ACC112 (cell line): Measurements from ENCODE around the gene RALGAPA2.
"Not testable (repeated sequence)": the region's sequence is repeated elsewhere in the genome, so short reads cannot be mapped to it uniquely, and the experiment has no call there.

Experiments
- H2AFZ ChIP-seq: fragments of 200-600 bp; sonication (generic); one replicate; pipeline ENCODE4 v1.6.0; 2017; ENCODE audit warnings: antibody characterized with exemption, low read length; ENCODE audit not compliant: unreplicated experiment
- H3K27ac ChIP-seq: fragments of 200-600 bp; sonication (generic); 2 replicates; pipeline ENCODE4 v1.5.1; 2014; ENCODE audit warnings: low read depth, mild to moderate bottlenecking, antibody characterized with exemption, low read length, moderate library complexity
- H3K27me3 ChIP-seq: fragments of 200-600 bp; sonication (generic); 2 replicates; pipeline ENCODE4 v1.6.1; 2014; ENCODE audit warnings: mild to moderate bottlenecking, antibody characterized with exemption, low read length, moderate library complexity, mixed read lengths; ENCODE audit not compliant: insufficient read depth
- H3K36me3 ChIP-seq: fragments of 200-600 bp; sonication (generic); 2 replicates; pipeline ENCODE4 v1.6.1; 2016; ENCODE audit warnings: mild to moderate bottlenecking, antibody characterized with exemption, low read length, moderate library complexity, mixed read lengths; ENCODE audit not compliant: insufficient read depth
- H3K4me1 ChIP-seq: fragments of 200-600 bp; sonication (generic); one replicate; pipeline ENCODE4 v1.6.1; 2016; ENCODE audit warnings: low read length, mixed read lengths; ENCODE audit not compliant: insufficient read depth, unreplicated experiment, control insufficient read depth
- H3K4me3 ChIP-seq: fragments of 200-600 bp; sonication (generic); 2 replicates; pipeline ENCODE4 v1.5.1; 2014; ENCODE audit warnings: mild to moderate bottlenecking, low read depth, low read length
- H3K79me2 ChIP-seq: fragments of 200-600 bp; sonication (generic); one replicate; pipeline ENCODE4 v1.6.0; 2016; ENCODE audit warnings: low read length; ENCODE audit not compliant: control insufficient read depth, unreplicated experiment, insufficient read depth

Gene RALGAPA2

GRCh38 chr20:20363434-20363798, 349.0 kb downstream of the RALGAPA2 start:
- Histone ChIP-seq H3K36me3 (no peaks in the 10 kb centered on the region), H3K27ac (no peak overlapping the region), H3K27me3 (peaks cover 71% of the 10 kb centered on the region), H3K79me2 (no peaks in the 10 kb centered on the region), H2AFZ (no peak overlapping the region), H3K4me3 (no peak overlapping the region), H3K4me1 (no peaks in the 10 kb centered on the region)

GRCh38 chr20:20362774-20363433, 349.5 kb downstream of the RALGAPA2 start:
- no peaks in the 10 kb centered on the region for H3K36me3 ChIP-seq
- H3K4me1 ChIP-seq = no peaks in the 10 kb centered on the region
- no peaks in the 10 kb centered on the region for H3K79me2 ChIP-seq
- no peak overlapping the region for H2AFZ ChIP-seq
- no peak overlapping the region for H3K4me3 ChIP-seq
- H3K27me3 ChIP-seq = peaks cover 71% of the 10 kb centered on the region
- H3K27ac ChIP-seq = no peak overlapping the region

DNA sequence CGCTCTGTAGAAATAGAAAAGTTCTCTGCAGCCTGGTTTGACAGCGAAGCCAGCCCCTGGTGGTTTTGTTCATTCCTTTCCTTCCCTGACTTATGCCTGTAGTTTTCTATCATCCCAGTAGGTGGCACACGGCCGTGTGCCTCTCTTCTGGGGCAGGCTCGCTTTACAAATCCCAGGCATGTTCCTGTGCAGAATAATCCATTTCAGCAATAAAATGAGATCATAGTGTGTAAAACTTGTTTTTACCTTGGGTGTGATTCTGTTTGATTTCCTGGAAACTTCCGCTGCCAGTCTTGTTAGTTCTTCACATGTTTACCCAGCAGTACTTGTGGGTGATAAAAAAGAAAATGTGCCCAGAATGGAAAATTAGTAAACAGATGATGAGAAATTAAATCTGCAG, 352.0 kb downstream of the RALGAPA2 start:
- Histone ChIP-seq H3K27ac (no peak overlapping the region), H2AFZ (no peak overlapping the region), H3K27me3 (peaks cover 50% of the 10 kb centered on the region), H3K4me1 (no peaks in the 10 kb centered on the region), H3K4me3 (no peak overlapping the region), H3K36me3 (no peaks in the 10 kb centered on the region), H3K79me2 (no peaks in the 10 kb centered on the region)

DNA sequence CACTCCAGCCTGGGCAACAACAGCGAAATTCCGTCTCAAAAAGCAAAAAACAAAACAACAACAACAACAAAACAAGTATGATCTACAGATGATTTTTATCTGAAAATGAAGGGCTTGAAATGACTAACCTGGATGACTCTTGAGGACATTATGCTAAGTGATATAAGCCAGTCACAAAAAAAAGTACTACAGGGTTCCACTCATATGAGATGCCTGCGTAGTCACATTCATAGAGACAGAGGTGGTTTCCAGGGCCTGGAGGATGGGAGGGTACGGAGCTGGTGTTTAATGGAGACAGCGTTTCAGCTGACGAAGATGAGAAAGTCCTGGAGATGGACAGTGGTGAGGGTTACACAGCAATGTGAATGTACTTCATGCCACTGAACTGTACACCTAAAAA, 352.8 kb downstream of the RALGAPA2 start:
- no peaks in the 10 kb centered on the region for H3K4me1 ChIP-seq

GRCh38 chr20:20358801-20359200, 353.6 kb downstream of the RALGAPA2 start:
- peaks cover 33% of the 10 kb centered on the region for H3K27me3 ChIP-seq
- no peak overlapping the region for H3K4me3 ChIP-seq
- H3K4me1 ChIP-seq = no peaks in the 10 kb centered on the region
- H3K27ac ChIP-seq = no peak overlapping the region
- H3K36me3 ChIP-seq = no peaks in the 10 kb centered on the region
- H3K79me2 ChIP-seq = no peaks in the 10 kb centered on the region
- no peak overlapping the region for H2AFZ ChIP-seq

More for the DNA sequence above, 352.8 kb downstream of the RALGAPA2 start:
- H3K27ac ChIP-seq = no peak overlapping the region
- no peaks in the 10 kb centered on the region for H3K36me3 ChIP-seq
- H3K79me2 ChIP-seq = no peaks in the 10 kb centered on the region
- H3K4me3 ChIP-seq = no peak overlapping the region
- H3K27me3 ChIP-seq = peaks cover 42% of the 10 kb centered on the region
- no peak overlapping the region for H2AFZ ChIP-seq

- not testable (repeated sequence) for H2AFZ ChIP-seq
Observed at GRCh38 chr20:20355503-20355902, 356.9 kb downstream of the RALGAPA2 start.

GRCh38 chr20:20353576-20353975, 358.9 kb downstream of the RALGAPA2 start:
- Histone ChIP-seq H3K27ac (no peak overlapping the region), H3K4me3 (no peak overlapping the region), H3K79me2 (no peaks in the 10 kb centered on the region), H3K27me3 (no peaks in the 10 kb centered on the region), H2AFZ (no peak overlapping the region), H3K36me3 (no peaks in the 10 kb centered on the region), H3K4me1 (no peaks in the 10 kb centered on the region)

More at GRCh38 chr20:20355503-20355902, 356.9 kb downstream of the RALGAPA2 start:
- not testable (repeated sequence) for H3K36me3 ChIP-seq, H3K27me3 ChIP-seq, H3K4me3 ChIP-seq, H3K4me1 ChIP-seq, H3K79me2 ChIP-seq, H3K27ac ChIP-seq

- Histone ChIP-seq H3K4me1 (no peaks in the 10 kb centered on the region), H3K27me3 (peaks cover 10% of the 10 kb centered on the region), H3K4me3 (no peak overlapping the region), H3K27ac (no peak overlapping the region), H2AFZ (no peak overlapping the region), H3K79me2 (no peaks in the 10 kb centered on the region), H3K36me3 (no peaks in the 10 kb centered on the region)
Observed at GRCh38 chr20:20344476-20344875, 368.0 kb downstream of the RALGAPA2 start.

DNA sequence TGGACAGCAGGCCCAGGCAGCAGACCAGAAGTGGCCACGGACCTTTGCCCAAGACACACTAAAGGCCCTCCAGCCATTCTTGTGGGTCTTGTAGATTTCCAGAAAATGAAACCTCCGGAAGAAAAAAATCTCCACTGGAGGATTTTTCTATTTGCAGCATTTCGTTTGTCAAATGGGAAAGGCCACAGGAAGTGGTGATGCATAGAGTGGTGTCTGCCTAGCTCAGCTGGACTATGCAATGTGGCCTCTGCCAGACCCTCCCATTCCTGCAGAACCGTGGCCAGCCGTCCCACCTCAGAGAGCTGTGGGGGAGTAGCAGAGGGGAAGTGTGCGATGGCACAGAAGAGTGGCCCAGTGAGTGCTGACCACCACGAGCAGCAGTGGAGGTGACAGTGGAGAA, 368.5 kb downstream of the RALGAPA2 start:
- Histone ChIP-seq H3K27ac (no peak overlapping the region), H3K4me3 (no peak overlapping the region), H3K4me1 (no peaks in the 10 kb centered on the region), H3K36me3 (no peaks in the 10 kb centered on the region), H3K79me2 (no peaks in the 10 kb centered on the region), H2AFZ (no peak overlapping the region), H3K27me3 (peaks cover 10% of the 10 kb centered on the region)
